Stimulated activated CD8-positive, alpha-beta memory T cell treated with anti-CD3 and anti-CD28 coated beads, Interleukin-12 subunit alpha, Interleukin-12 subunit beta, amount 100 ng/mL, for 24 hours (primary cell): ENCODE data around the gene PRKCB.
"Not testable (repeated sequence)": the region's sequence is repeated elsewhere in the genome, so short reads cannot be mapped to it uniquely, and the experiment has no call there.

Experiments used
- DNase-seq: peaks from one replicate; pipeline ENCODE4 v3.0.0-alpha.2; 2020; ENCODE audit errors: extremely low read depth

PRKCB gene

DNA sequence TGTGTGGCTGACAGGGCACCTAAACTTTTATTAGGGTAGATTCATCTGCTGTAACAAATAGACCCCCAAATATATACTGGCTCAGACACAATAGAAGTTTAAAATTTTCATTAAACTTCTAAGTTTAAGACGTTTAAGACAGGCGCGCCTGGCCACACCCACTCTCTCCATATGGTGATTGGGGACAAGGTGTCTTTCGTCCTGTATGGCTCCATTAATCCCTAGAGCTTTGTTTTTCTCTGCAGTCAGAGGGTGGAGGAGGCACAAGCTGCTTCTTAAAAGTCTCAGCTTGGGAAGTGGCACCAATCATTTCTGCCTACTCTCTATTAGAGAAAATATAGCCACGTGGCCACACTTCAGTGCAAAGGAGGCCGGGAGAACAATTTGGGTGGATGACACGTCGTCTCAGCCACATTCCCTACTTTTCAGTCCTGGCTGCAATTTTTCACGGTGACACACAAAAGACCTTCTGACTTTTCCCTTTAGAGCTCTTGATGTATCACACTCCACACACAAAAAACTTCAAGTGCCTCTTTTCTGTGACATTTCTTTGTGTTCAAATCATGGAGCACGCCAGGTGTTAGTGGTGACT is 294.8 kb downstream of the PRKCB start:
- no peak for DNase-seq

DNA sequence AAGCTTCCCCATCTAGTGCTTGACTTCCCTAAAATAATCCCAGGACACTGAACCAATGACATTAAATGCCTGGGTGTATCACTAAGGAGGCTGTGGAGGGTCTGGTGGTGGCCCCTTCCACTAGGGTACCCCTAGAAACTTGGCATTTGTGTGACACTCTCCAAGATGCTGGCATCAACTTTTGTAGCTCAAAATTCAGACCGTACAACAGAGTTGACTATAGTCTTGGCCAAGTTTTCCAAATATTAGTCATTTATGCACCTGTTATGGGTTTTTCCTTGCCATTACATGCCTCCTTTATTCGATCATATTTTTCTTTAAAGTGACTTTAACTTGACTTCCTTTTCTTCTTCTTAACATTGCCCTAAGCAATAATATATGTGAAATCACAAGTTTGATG is 295.5 kb downstream of the PRKCB start:
- DNase-seq, result no peak

DNA sequence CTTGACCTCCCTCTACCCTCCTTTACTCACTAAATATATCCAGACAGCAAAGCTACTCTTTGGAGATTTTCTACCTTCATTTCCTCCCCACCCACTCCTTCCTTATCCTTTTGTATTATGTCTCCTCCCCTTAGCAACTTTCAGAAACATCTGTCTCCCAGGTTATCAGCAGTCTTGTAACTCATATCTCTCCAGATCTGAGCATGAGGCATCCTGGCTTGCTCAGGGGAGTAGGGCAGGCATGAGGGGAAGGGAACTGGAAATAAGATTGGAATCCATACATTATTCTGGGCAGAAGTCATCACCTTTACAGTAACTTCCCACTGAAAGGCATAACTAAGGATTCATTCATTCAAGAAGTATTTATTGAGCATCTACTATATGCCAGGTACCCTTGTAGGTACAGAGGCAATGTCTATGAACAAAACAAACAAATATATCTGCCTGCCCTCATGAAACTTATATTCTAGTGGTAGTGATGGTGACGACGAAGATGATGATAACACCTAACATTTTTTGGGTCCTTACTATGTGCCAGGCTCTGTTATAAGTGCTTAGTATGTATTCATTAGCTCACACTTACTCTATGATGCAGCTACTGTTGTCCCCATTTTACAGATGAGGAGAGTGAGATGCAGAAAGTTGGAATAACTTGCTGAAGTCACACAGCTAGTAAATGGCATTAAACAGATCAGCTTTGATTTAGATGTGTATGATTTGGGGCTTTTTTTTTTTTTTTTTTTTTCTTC is 296.4 kb downstream of the PRKCB start:
- DNase-seq, result no peak

DNA sequence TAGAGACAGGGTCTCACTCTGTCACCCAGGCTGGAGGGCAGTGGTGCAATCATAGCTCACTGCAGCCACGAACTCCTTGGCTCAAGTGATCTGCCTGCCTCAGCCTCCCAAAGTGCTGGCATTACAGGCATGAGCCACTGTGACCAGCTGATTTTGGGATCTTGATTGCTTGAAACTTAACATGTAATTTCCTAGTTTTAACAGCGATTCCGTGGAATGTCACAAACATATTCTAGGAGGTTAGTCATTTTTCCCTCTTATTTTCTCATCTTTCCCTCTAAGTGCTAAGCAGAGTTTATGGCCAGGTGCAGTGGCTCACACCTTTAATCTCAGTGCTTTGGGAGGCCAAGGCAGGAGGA is 297.0 kb downstream of the PRKCB start:
- DNase-seq, result no peak

DNA sequence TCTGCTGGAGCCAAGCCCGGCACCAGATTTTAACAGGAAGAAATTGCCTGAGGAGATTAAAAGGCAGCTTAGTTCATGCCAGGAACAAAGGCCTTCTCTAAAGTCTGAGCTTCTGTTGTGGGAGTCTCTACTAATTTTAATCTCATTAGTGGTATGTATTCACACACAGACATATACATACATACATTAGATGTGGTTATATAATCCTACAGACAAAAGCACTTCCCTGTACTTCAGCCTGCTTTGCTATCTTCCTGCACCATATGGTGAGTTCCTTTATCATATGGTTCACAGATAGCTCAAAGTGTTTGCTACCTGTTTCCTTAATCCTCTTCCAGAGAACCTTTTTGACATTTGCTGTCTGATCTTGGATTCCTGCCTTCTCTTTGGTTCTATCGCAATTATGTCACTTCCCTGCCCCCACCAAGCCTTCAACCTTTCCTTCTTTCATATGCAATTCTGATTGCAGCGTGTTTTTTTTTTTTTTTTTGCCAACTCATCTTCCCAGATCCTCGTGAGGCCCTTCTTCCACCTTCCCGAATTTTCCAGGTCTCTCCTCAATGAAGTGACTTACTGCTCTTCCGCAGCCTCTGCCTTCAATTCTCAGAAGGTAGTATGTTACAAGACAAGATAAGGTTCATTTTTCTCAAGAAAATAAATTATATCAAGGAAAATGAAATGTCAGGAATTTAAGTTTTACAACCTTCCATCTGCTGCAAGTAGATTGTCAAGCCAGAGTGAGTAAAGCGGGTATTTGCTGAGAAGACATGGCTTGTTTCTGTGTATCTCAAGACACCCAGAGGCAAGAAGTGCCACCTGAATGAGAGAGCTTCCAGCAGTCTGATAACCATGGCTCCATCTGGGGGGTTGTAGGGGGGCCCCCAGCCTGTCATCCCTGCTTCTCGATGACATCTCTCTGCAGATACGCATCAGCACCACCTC is 300.1 kb downstream of the PRKCB start:
- DNase-seq, result no peak

DNA sequence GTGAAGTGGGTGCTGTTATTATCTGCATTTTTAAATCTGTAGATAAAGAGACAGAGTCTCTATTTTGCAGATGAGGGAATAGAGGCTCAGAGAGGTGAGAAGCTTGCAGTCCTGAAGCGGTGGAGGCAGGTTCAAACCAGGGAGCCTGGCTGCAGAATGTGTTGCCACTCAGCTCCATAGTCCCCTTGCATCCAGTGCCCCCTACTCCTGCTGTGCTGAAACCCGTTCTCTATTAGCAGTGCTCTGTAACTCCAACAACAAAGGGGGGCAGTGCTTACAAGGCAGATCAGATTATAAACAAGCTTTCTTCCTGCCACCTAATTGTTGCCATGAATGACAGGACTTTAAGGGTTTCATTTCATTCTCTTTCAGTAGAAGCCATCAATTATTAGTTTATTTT is 302.2 kb downstream of the PRKCB start:
- DNase-seq, result no peak

DNA sequence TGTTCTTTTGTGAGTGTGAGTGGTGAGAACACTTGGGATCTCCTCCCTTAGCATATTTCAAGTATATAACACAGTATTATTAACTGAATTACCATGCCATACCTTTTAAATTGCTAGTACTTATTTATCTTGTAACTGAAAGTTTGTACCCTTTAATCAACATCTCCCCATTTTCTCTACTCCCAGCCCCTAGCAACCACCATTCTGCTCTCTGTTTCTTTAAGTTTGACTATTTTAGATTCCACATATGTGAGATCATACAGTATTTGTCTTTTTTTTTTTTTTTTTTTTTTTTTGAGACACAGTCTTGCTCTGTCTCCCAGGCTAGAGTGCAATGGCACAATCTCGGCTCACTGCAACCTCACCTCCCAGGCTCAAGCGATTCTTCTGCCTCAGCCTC is 302.8 kb downstream of the PRKCB start:
- no peak for DNase-seq

DNA sequence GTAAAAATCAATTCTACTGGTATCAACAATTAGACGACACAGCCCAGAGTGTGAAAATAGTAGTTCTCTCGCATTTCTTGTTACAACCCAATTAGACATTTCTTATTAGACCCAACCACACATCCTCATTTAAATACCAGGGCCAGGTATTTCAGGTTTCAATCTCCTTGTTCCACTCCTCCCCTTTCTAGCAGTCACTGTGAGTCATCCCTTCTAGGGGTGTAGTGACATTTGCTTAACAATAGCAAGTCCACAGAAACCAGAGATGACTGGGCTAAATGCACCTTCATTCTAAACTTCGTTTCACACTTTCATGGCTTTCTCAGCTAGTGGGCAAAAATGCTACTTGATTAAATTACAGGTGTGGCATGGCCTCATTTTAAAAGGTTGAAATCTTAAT is 303.5 kb downstream of the PRKCB start:
- DNase-seq, result no peak

DNA sequence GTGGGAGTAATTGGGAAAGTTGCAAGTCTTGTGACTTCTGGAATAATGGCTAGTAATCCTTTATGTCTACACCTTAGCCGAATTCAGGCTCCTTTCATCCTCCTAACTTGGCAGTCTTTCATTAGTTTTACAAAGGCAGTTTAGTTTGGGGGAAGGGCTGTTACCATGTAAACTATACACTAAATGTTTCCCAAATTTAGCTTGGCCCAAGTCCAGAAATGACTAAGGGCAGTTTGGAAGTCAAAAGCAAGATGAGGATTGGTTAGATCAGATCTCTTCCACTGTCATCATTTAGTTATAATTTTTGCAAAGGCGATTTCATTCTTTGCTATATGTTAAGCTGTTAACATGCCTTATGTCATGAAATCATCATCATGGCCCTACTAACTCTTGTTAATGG is 304.9 kb downstream of the PRKCB start:
- no peak for DNase-seq

DNA sequence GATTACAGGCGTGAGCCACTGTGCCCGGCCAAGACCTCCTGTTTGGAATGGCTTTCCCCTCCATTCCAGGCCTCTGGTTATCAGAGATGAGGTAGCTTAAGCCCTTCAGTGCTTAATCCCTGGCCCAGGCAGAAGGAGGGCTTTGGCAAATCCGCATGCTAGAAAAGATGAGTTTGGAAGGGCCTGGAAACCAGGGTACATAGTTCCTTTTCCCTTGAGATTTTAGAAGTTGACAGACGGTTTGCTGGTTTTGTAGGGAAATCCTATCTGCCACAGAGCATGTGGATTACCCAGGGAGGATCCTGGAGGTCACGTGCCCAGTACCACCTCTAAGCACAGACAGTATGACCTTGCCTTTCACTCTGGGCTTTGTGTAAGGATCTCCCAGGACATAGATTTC is 305.7 kb downstream of the PRKCB start:
- no peak for DNase-seq

DNA sequence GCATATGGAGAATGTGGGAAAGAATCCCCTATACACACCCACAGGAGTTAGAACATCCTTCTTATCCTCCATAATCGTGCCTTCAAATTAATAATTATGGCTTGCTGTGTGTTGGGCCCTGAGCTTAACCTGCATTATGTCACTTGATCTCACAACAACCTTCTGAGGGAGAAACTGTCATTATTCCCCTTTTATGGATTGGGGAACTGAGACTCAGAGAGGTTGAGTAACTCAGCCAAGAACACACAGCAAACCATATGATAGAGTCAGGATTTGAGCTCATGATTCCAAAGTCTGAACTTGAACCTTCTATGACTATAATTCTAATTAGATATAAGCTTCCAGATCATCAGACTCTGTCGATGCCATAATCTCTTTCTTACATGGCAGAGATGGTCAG is 306.1 kb downstream of the PRKCB start:
- no peak for DNase-seq

DNA sequence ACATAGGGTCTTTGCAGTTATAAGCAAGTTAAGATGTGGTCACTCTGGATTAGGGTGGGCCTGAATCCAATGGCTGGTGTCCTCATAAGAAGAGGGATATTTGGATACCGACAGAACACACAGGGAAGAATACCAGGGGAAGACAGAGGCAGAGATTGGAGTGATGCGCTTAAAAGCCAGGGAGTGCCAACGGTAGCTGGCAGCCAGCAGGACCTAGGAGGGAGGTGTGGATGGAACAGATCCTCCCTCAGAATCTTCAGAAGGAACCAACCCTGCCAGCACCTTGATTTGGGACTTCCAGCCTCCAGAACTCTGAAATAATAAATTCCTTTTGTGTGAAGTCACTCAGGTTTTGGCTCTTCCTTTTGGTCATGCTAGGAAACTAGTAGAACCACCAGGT is 310.1 kb downstream of the PRKCB start:
- DNase-seq, result no peak

DNA sequence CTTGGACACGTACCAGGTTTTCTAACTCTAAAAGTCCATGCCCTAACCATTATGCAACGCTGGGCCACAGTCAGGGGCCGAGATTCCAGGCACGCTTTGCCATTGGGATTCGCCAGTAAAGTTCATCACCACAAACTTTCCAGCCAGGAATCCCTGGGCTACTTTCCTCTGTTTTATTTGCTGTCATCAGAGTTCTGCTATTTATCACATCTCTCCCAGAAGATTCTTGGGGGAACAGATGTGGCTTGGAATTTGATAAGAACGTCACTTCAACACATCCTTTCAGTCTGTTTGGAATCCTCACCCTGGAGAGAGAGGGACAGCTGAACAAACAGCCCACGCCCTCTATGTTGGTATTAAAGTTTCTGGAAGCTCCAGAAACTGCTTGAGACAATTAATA is 310.7 kb downstream of the PRKCB start:
- no peak for DNase-seq

DNA sequence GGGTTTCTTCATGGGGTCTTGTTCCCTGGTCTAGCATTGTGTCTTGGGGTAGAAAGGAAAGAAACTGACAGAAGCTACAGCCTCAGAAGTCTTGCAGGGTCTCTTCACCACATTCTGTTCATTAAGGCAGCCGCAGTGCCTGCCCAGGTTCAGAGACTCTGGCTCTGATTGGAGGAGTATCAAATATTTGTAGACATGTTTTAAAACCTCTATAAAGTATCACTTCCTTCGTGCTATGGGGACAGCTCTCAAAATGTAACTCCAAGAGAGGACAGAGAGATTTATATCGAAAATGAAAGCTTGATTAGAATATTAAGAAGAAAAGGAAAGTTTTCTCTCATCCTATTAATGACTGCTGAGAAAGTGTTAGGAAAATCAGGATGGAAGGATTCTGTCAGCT is 313.3 kb downstream of the PRKCB start:
- no peak for DNase-seq

DNA sequence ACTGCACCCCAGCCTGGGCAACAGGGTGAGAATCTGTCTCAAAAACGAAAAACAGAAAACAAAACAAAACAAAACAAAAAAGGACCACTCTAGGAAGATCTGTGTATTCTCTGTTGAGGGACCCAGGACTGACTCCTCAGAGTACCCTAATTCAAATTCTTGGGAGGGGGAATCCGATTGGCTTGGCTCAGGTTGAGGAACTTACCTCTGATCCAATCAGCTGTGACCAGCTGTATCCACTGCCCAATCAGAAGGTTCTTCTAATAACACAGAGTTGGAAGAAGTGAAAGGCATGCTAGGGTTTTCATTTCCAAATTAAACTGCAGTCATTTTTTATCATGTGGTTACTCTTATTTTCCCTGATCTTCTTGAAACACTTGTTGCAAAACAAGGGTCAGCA is 314.5 kb downstream of the PRKCB start:
- DNase-seq, result no peak

DNA sequence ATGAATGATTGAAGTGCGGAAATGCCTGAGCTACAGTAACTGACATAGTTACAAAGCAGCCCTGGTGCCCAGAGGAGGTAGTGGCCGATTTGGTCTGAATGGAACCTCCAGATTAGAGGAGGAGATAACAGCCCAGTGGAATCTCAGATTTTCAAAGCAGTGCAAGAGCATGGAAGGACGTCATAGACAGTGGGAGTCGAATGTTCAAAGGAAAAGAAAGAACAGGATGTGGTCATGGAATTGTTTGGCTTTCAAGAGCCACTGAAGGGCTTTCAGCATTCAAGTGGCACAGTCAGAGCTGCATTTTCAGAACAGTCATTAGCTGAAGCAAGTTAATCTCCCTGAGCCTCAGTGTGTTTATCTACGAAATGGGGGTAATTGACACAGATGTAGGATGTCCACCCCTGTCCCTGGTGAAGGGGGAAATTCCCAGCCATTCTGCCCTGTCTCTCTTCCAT is 315.7 kb downstream of the PRKCB start:
- DNase-seq, result no peak

DNA sequence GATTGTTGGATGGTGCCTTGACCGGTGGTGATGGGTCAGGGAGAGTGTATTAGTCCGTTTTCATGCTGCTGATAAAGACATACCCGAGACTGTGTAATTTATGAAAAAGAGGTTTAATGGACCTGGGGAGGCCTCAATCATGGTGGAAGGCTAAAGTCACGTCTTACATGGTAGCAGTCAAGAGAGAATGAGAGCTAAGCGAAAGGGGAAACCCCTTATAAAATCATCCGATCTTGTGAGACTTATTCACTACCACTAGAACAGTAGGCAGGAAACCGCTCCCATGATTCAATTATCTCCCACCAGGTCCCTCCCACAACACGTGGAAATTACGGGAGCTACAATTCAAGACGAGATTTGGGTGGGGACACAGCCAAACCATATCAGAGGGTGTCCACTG is 316.3 kb downstream of the PRKCB start:
- DNase-seq, result not testable (repeated sequence)

DNA sequence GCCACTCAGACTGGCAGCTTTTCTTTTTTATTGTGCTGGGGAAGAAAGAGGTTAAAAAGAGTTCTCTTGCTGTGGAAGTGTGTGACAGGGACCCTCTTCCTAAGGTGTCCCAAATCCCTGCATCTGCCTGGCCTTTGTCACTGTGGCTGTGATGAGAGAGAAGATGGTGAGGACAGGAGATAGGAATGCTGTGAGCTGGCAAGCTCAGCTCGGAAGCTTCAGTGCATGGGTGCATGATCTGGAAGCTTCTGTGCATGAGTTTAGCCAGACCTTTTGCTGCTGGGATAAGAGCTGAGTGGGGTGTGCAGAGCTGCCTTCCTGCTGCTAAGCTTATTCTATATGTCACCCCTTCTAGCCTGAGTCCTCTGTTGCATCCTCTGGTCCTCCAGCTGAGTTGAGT is 317.0 kb downstream of the PRKCB start:
- no peak for DNase-seq

DNA sequence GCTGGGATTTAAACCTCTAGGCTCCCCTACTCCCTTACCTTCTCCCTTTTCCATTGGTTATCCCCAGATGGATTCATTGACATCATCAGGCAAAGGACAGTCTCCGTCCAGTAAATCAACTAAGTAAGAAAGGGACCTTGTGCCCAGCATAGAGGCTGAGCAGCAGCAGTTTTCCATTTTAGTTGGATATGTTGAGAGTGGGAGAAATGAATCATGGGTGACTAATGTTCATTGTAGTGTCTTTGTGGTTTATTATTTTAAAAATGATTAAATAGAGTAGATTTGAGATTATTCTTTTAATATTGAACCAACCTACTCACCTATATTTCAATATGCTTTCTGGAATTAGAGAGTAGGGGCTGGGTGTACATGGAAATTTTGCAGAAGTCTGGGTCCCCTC is 321.0 kb downstream of the PRKCB start:
- no peak for DNase-seq

DNA sequence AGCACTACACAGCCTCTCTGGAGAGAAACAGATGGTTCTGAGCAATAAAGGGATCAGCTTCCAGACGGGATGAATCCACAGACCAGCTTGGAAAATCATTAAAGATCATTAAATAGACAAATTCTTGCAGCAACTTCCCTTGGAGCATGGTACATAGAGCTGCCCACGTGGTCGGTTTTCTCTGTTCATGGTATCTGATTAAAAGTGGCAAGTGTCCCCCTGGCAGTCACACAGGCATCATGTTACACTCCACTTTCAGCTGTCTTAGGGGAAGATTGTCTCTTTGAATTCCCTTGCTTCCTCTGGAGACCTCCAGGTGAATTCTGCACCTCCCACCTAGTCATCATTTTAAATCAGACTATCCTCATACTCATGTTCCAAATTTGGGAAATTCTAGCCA is 328.2 kb downstream of the PRKCB start:
- no peak for DNase-seq

DNA sequence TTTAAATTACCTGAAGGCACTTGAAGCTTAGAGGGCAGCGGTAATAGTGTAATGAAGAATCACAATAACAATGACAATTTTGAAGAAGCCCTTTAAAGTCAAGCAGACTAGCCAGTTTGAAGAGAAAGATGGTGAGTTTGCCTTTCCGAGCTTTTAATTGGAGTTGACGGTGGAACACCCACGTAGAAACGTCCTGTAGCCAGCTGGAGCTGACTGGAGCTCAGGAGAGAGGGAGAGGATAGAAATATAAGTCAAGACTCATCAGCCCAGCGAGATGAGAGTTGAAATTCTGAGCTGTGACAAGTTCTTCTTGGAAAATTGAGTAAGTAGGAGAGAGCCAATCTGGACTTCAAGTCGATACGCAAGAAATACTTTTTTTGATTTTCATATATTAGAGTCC is 328.6 kb downstream of the PRKCB start:
- no peak for DNase-seq

DNA sequence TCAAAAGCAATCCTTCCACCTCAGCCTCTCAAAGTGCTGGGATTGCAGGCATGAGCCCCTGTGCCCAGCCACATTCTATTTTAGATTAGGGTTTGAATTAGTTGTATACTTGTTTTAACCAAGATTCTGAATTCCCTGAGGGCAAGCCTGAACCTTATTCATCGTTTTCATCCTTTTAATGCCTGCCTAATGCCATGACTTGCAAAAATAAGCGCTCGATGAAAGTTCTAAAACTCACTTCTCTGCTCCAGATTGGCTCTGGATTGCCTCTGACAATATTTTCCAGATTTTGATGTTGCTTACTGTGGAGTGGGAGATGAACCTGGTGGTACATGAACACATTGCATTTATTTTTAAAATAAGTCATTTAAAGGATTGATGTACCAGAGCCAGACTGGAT is 329.5 kb downstream of the PRKCB start:
- no peak for DNase-seq
